Progenitor cell of endocrine pancreas (in vitro differentiated cells): ENCODE results near the gene BRINP3. TPM values are rescaled to one million over a fixed set of nuclear protein-coding genes. Genes with fewer than 3 reads are reported as not detected.

Experiments used
- DNase-seq: peaks from one replicate; pipeline ENCODE4 v3.0.0; 2021; ENCODE audit warnings: low spot score; ENCODE audit not compliant: unreplicated experiment
- H3K27ac Mint-ChIP-seq: 2 replicates; pipeline ENCODE4 v1.8.0; 2021; ENCODE audit warnings: mild to moderate bottlenecking, moderate library complexity, mixed read lengths
- H3K27me3 Mint-ChIP-seq: 2 replicates; pipeline ENCODE4 v1.8.0; 2021; ENCODE audit warnings: mixed read lengths
- H3K36me3 Mint-ChIP-seq: 2 replicates; pipeline ENCODE4 v1.8.0; 2022; ENCODE audit warnings: mixed read lengths; ENCODE audit not compliant: insufficient read depth
- H3K4me1 Mint-ChIP-seq: 2 replicates; pipeline ENCODE4 v1.8.0; 2021; ENCODE audit warnings: low read depth, mixed read lengths
- H3K4me3 Mint-ChIP-seq: 2 replicates; pipeline ENCODE4 v1.8.0; 2021; ENCODE audit warnings: low read depth, mild to moderate bottlenecking, moderate library complexity, mixed read lengths
- H3K9me3 Mint-ChIP-seq: 2 replicates; pipeline ENCODE4 v1.8.0; 2021; ENCODE audit warnings: low read depth, mixed read lengths
- total RNA-seq: library from RNA; stranded (reverse); gene quantifications from 2 replicates; pipeline ENCODE4 v1.2.1, GENCODE V29; 2021
- TF ChIP-seq, protein P1 (sequence below): fragments of 200-600 bp; sonication (generic); IDR thresholded peaks from one replicate; pipeline ENCODE4 v1.5.0; 2021; ENCODE audit warnings: antibody characterized with exemption, mild to moderate bottlenecking; ENCODE audit not compliant: unreplicated experiment

Gene BRINP3
- total RNA-seq, 1 donor from 2014 or later = not detected

- Mint-ChIP-seq H3K36me3 (no peaks in the 10 kb centered on the region), H3K27me3 (peaks cover 63% of the 10 kb centered on the region), H3K4me3 (peak overlapping the region; percentile 76), H3K27ac (peak overlapping the region; percentile 13), H3K9me3 (no peaks in the 10 kb centered on the region), H3K4me1 (peaks cover 25% of the 10 kb centered on the region)
- no peak for DNase-seq
- TF ChIP-seq, protein P1, sequence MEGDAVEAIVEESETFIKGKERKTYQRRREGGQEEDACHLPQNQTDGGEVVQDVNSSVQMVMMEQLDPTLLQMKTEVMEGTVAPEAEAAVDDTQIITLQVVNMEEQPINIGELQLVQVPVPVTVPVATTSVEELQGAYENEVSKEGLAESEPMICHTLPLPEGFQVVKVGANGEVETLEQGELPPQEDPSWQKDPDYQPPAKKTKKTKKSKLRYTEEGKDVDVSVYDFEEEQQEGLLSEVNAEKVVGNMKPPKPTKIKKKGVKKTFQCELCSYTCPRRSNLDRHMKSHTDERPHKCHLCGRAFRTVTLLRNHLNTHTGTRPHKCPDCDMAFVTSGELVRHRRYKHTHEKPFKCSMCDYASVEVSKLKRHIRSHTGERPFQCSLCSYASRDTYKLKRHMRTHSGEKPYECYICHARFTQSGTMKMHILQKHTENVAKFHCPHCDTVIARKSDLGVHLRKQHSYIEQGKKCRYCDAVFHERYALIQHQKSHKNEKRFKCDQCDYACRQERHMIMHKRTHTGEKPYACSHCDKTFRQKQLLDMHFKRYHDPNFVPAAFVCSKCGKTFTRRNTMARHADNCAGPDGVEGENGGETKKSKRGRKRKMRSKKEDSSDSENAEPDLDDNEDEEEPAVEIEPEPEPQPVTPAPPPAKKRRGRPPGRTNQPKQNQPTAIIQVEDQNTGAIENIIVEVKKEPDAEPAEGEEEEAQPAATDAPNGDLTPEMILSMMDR = no peak
Observed at GRCh38 chr1:190478149-190479049, 735 bp upstream of the BRINP3 start.

- Mint-ChIP-seq H3K36me3 (no peaks in the 10 kb centered on the region), H3K4me1 (peaks cover 25% of the 10 kb centered on the region), H3K27ac (no peak overlapping the region), H3K4me3 (no peak overlapping the region), H3K27me3 (peaks cover 70% of the 10 kb centered on the region), H3K9me3 (no peaks in the 10 kb centered on the region)
- no peak for DNase-seq
- TF ChIP-seq, protein P1 = no peak
Observed at GRCh38 chr1:190476806-190477205, 858 bp downstream of the BRINP3 start.

DNA sequence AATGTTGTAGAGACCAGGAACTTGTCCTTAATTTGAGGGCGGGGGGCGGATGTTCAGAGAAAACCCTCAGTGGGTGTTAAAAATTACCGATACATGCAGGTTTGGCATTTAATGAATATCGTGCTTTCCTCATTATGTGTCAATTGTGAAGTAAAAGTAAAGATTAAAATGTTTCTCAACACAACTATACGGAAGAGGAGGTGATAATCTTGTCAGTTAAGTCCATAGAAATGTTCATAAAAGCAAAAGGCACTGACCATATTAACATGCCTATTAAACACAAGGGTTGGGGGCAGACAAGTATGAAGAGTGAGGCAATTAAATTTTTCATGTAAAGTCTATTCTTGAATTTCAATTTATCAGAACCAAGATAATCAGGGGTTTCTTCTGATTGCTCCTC, 1.3 kb downstream of the BRINP3 start:
- H3K9me3 Mint-ChIP-seq = no peaks in the 10 kb centered on the region
- H3K36me3 Mint-ChIP-seq = no peaks in the 10 kb centered on the region
- no peak for DNase-seq
- H3K27me3 Mint-ChIP-seq = peaks cover 70% of the 10 kb centered on the region
- TF ChIP-seq, protein P1 = no peak
- peaks cover 25% of the 10 kb centered on the region for H3K4me1 Mint-ChIP-seq
- no peak overlapping the region for H3K27ac Mint-ChIP-seq
- no peak overlapping the region for H3K4me3 Mint-ChIP-seq

GRCh38 chr1:190475421-190476141, 2.1 kb downstream of the BRINP3 start:
- TF ChIP-seq, protein P1 = no peak
- Mint-ChIP-seq H3K4me1 (peaks cover 25% of the 10 kb centered on the region), H3K36me3 (no peaks in the 10 kb centered on the region), H3K27ac (no peak overlapping the region), H3K9me3 (no peaks in the 10 kb centered on the region), H3K27me3 (peaks cover 73% of the 10 kb centered on the region), H3K4me3 (peak overlapping the region; percentile 60)
- DNase-seq = no peak

GRCh38 chr1:190474650-190475211, 2.9 kb downstream of the BRINP3 start:
- no peak for DNase-seq
- Mint-ChIP-seq H3K4me3 (peak overlapping the region; percentile 60), H3K27me3 (peaks cover 69% of the 10 kb centered on the region)

More at GRCh38 chr1:190474650-190475211, 2.9 kb downstream of the BRINP3 start:
- TF ChIP-seq, protein P1 = no peak
- Mint-ChIP-seq H3K4me1 (peaks cover 25% of the 10 kb centered on the region), H3K36me3 (no peaks in the 10 kb centered on the region), H3K9me3 (no peaks in the 10 kb centered on the region), H3K27ac (no peak overlapping the region)
